GM21825 (cell line): ENCODE results near the gene MYH13.

ENCODE experiments used
- ATAC-seq: cut with Tn5 transposase; IDR thresholded peaks from one replicate; pipeline ENCODE4 v1.9.1; 2021; ENCODE audit warnings: mild to moderate bottlenecking, moderate library complexity; ENCODE audit not compliant: unreplicated experiment

Gene MYH13

GRCh38 chr17:10349403-10349802, 23.4 kb downstream of the MYH13 start:
- ATAC-seq: no peak

DNA sequence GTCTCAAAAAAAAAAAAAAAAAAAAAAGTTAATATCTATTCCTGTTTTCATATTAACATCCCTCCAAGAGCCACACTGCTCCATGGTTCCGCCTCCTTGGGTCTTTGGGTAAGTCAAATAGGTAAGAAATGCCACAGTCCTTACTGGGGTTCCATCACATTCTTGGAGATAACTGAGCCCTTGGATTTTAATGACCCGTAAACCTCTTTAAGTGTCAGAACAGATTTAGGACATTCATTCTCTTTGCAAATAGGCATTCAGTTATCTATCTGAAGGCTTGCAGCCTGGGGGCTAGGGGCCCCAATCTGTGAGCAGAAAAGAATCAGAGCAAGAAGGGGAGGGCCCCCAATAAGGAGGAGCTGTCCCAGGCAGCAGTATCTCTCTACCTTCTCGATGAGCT, 28.0 kb downstream of the MYH13 start:
- ATAC-seq: no peak

DNA sequence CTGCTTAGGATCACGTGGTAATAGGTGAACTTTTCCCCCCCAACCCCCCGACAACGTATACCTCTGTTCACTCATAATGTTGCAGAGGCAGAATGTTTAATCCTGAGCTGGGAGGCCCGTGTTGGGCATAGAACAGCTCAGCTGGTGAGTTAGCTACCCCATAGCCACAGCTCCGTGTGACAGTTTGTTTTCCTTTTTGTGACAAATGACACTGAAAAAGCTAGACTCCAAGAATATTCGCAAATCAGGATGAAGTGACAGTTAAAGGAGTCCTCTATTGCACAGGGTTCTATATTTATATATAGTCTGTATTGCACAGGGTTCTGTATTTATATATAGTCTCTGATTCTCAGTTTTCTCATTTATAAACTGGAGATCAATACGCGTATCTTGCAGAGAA, 33.8 kb downstream of the MYH13 start:
- ATAC-seq: no peak

DNA sequence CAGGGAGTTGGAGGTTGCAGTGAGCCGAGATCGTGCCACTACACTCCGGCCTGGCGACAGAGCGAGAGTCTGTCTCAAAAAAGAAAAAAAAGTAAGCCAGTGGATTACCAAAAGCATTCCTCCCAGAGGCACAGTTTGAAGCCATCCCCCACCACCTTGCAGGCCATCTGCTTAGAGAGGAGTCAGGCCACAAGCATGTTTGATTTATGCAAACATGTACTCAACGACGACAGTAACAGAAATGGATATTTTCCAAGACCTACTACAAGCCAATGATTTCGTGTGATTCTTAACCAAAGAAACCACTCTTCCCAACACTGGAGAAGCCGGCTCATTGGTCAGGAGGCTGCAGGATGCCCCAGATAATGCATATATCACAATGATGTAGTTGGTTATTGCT, 34.8 kb downstream of the MYH13 start:
- ATAC-seq: no peak

DNA sequence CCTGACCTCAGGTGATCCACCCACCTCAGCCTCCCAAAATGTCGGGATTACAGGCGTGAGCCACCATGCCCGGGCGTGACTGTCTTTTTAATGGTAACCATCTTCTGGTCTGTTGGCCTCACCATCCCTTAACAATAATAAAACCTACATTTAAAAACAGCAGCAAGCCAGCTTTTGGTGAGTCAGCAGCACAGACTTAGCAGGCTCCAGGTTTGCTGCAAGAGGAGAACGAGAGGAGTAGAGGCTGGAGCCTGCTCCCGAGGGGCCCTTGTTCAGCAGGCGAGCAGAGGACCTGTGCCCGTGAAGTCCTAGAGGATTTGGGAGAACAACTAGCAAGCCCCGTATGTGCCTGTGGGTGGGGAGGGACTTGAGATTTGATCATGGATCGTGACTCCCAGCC, 35.7 kb downstream of the MYH13 start:
- ATAC-seq: no peak

DNA sequence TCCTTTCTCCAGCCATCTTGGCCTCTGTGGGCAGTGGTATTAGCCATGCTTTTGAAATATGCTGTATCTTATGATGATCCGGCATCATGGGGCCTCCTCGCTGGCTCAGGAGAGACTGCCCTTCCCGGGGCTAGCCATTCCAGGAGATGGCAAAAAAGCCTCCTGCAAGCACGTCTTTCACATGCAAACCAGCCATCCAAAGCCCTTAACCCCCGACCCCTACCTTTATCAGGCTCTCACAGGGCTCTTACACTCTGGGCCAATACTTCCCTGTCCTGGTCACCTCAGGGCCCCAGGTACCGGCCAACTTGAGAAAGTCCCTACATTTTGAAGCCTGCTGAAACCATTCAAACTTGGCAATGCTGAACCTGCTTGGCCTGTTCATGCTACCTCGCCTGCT, 36.4 kb downstream of the MYH13 start:
- ATAC-seq: no peak

- ATAC-seq: no peak
Observed at GRCh38 chr17:10332515-10332914, 40.3 kb downstream of the MYH13 start.

- ATAC-seq: no peak
Observed at GRCh38 chr17:10328971-10329923, 43.6 kb downstream of the MYH13 start.

DNA sequence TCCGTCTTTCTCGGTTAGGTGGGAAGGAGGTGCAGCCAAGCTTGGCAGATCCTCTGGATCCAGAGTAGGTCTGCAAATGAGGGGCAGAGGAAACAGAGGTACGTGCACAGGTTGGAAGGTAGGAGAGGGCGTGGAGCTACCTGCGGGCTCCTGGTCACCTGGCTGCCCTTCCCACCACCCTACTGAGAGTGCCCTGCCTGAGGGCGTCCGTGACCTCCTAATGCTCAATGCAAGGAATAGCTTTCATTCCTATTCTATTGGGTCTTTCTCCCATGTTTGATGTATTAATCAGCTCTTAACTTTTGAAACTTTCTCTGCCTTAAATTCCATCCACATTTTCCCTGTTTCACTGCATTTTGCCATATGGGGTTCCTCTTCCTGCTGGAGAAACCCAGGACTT, 44.6 kb downstream of the MYH13 start:
- no peak for ATAC-seq

DNA sequence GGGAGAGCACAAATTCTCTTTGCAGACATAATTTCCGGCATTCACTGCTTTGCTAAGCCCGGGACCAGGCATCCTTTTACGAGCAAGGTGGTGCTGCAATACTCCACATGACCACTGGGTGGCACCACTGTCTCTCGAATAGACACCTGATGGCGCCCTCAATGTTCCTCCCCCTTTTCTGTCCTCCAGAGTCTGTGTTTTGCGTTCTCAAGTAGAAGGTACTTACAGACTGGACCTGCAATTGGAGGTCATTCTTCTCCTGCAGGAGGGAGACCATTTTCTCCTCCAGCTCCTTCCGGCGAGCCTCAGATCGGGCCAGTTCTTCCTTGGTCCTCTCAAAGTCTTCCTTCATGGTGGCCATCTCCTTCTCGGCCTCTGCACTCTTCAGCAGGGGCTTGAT, 45.2 kb downstream of the MYH13 start:
- ATAC-seq: no peak

DNA sequence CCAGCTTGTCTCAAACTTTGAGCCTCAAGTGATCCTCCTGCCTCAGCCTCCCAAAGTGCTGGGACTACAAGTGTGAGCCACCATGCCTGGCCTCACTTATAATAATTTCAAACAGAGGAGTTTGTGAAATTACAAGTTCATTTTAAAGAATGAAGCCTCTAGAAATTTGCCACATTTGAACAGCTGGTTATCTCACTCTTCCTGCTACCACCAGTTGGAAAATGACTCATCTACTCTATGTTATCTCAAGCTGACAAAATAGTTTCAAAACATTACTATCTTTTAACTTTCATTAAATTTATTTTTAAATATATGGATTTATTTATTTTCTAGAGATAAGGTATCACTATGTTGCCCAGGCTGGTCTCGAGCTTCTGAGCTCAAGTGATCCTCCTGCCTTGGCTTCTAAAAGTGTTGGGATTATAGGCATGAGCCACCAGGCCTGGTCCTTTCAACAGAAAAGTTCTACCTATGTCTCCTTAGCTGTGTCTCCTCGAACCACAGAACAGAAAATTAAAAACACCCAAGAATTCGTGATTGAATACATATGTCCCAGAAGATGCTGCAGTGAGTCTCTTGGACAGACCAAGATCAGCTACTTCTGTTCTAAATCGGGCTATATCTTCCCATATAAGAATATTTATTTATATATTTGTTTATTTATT, 47.6 kb downstream of the MYH13 start:
- ATAC-seq: no peak

GRCh38 chr17:10323812-10324610, 48.8 kb downstream of the MYH13 start:
- no peak for ATAC-seq

GRCh38 chr17:10318535-10318934, 54.3 kb downstream of the MYH13 start:
- ATAC-seq: no peak

- ATAC-seq: no peak
Observed at GRCh38 chr17:10317543-10317834, 55.3 kb downstream of the MYH13 start.

DNA sequence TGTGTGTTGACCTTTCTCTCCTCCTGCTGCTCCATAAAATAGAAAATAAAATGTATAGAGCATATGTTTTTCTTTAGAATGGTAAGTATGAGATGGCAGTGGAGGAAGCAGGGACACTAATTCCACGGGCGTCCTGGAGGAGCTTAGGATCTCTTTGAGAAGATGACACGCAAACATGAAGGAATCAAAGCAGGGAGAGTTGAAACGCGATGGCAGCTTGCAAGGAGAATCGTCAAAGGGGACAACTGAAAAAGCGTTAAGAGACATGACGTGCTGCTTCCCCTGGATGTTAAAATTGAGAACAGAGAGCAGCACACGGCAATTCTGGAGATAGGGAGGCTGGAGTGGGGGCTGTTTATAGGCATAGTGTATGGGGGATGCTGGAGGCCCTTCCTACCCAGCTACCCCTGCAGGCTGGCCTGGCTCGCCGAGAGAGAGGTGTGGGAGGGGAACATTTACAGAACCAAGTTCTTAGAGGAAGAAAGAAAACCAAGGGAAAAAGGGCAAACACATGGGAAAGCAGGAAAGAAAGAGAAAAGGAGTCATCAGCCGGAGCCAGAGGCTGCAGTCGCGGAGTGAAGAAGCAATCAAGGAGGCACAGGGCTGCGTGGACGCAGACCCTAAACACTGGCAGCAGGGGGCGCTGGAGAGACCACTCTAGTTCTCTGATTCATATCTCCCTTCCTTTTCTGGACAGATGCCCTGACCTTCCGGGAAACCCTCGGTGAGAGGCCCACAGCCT, 55.8 kb downstream of the MYH13 start:
- peak; percentile 47 for ATAC-seq

- ATAC-seq: no peak
Observed at GRCh38 chr17:10314329-10314728, 58.5 kb downstream of the MYH13 start.

- ATAC-seq: no peak
Observed at GRCh38 chr17:10313037-10313672, 59.7 kb downstream of the MYH13 start.

DNA sequence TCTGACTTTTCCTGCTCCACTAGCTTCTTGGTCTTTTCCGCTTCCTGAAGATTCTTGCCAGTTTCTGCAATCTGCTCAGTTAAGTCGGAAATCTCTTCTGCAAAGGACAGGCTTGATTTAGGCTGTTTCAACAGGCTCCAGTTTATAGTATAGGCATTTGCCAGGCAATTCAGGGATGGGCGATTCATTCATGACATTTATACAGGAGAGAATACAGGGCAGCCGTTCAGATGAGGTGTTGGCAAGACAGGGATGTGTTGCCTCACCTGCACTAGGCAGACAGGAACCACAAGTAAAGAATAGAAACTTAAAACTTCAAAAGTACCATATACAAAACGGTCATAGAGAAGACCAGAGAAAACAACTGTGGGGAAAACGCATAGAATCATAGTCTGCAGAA, 61.7 kb downstream of the MYH13 start:
- no peak for ATAC-seq

DNA sequence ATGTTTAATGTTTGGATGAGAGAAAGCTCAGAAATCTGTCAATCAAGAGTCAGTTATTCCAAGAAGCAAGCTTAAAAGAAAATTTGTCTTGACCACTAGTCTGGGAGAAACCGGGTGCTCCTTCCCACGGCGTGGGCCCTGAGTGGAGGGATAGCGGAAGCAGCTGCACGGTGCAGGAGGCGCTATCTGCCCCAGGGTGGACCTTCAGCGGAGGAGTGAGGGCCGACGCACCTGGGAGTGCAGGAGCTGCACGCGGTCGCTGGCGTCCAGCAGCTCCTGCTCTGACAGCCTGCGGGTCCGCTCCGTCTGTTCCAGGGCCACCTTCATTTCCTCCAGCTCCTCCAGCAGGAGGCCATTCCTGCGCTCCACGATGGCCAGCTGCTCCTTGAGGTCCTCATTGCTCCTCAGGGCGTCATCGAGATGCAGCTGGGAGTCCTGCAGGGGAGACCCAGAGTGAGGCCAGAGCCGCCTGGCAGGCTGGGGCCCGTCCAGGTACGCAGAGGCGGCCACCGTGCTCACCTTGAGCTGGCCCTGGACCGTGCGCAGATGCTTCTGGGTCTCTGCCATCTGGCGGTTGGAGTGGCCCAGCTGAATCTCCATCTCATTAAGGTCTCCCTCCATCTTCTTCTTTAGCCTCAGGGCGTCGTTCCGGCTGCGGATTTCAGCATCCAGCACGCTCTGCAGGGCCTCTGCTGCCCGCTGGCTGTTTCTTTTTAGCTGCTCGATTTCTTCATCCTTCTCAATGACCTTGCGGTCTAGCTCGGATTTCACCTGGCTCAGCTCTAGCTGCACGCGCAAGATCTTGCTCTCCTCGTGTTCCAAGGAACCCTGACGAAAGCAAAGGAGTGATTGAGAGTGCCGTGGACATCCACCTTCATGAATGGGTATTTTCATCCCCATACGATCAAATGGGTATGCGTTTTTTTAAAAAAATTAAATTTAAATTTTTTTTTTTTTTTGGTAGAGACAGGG, 63.5 kb downstream of the MYH13 start:
- ATAC-seq: no peak
